ENCODE data around the gene ELOVL2.
"Not testable (repeated sequence)": the region's sequence is repeated elsewhere in the genome, so short reads cannot be mapped to it uniquely, and the experiment has no call there.

GRCh38 chr6:11003297-11003696, 40.8 kb downstream of the ELOVL2 start:
- TF ChIP-seq POLR2A, POLR2AphosphoS5, CTCF (IDR thresholded peaks at IDR 0.05): not testable (repeated sequence)
